T-cell (primary cell): ENCODE measurements around the gene CIB1. TPM values are rescaled to one million over a fixed set of nuclear protein-coding genes. Genes with fewer than 3 reads are reported as not detected.

Experiments used
- ATAC-seq, 4 experiments: fragments of 200-7000 bp in 3 of 4; fragments of 150-1000 bp in 1 of 4; cut with Tn5 transposase; replicated peaks in 1 of 4; 1 replicate in 3 of 4; 2 replicates in 1 of 4; pipeline ENCODE4 v1.10.0; 2021; ENCODE audit warnings: moderate library complexity in 3 of 4, mild to moderate bottlenecking in 2 of 4, moderate number of reproducible peaks in 1 of 4
- CTCF ChIA-PET, 2 donors: fragments of 300-600 bp; sonication (Branson Sonifier 250); formaldehyde crosslinking; loops; one replicate each; lab custom pipeline; 2022; ENCODE audit warnings: antibody characterized with exemption in 2 of 2; lab: Charles Lee
- POLR2A ChIA-PET, 2 donors: fragments of 300-600 bp; sonication (Branson Sonifier 250); formaldehyde crosslinking; loops; one replicate each; lab custom pipeline; 2022; ENCODE audit warnings: antibody characterized with exemption in 2 of 2; lab: Charles Lee
- DNase-seq, 35 experiments: peaks; one replicate each; pipeline versions ENCODE4 v3.0.0 to v3.0.0-alpha.2; 2013 to 2023
- H3K27ac ChIP-seq: one replicate; pipeline ENCODE4 v1.5.1; 2013; ENCODE audit warnings: low read length
- H3K27me3 ChIP-seq, 2 experiments: replicated peaks in 1 of 2; 1 replicate in 1 of 2; 2 replicates in 1 of 2; pipeline versions ENCODE4 v1.6.1 to v1.7.0; 2013; ENCODE audit warnings: low read length in 1 of 2, mixed read lengths in 1 of 2; ENCODE audit not compliant: control insufficient read depth in 2 of 2, insufficient read depth in 2 of 2; ENCODE audit errors: extremely low read depth in 1 of 2
- H3K36me3 ChIP-seq, 2 donors: 1 replicate in 1 of 2; 2 replicates in 1 of 2; pipeline versions ENCODE4 v1.6.1 to v1.7.0; 2013; ENCODE audit warnings: low read length in 1 of 2; ENCODE audit not compliant: control insufficient read depth in 2 of 2, insufficient read depth in 1 of 2; ENCODE audit errors: extremely low read depth in 1 of 2
- H3K4me1 ChIP-seq, 2 experiments: 1 replicate in 1 of 2; 2 replicates in 1 of 2; pipeline versions ENCODE4 v1.6.1 to v1.7.0; 2013; ENCODE audit warnings: low read length in 2 of 2, mixed read lengths in 1 of 2; ENCODE audit not compliant: insufficient read depth in 2 of 2, control insufficient read depth in 1 of 2; ENCODE audit errors: extremely low read depth in 1 of 2
- H3K4me3 ChIP-seq, 2 donors: 1 replicate in 1 of 2; 2 replicates in 1 of 2; pipeline versions ENCODE4 v1.5.1 to v1.7.0; 2013; ENCODE audit warnings: mild to moderate bottlenecking in 2 of 2, low read length in 1 of 2, moderate library complexity in 1 of 2; ENCODE audit not compliant: control insufficient read depth in 1 of 2; ENCODE audit errors: extremely low read depth in 1 of 2
- H3K9me3 ChIP-seq: 2 replicates; pipeline ENCODE4 v1.7.0; 2013
- H3K27ac Mint-ChIP-seq, 2 donors: one replicate each; pipeline ENCODE4 v1.8.0; 2020 to 2021; ENCODE audit warnings: mild to moderate bottlenecking in 2 of 2, mixed read lengths in 2 of 2
- H3K27me3 Mint-ChIP-seq, 2 donors: one replicate each; pipeline ENCODE4 v1.8.0; 2021 to 2022; ENCODE audit warnings: mixed read lengths in 2 of 2
- H3K36me3 Mint-ChIP-seq: one replicate; pipeline ENCODE4 v1.8.0; 2021; ENCODE audit warnings: mixed read lengths
- H3K4me1 Mint-ChIP-seq, 3 donors: one replicate each; pipeline ENCODE4 v1.8.0; 2020 to 2022; ENCODE audit warnings: mixed read lengths in 3 of 3, mild to moderate bottlenecking in 1 of 3
- H3K4me3 Mint-ChIP-seq, 3 donors: one replicate each; pipeline ENCODE4 v1.8.0; 2020 to 2022; ENCODE audit warnings: mild to moderate bottlenecking in 3 of 3, mixed read lengths in 3 of 3, moderate library complexity in 3 of 3
- H3K9me3 Mint-ChIP-seq, 3 donors: one replicate each; pipeline ENCODE4 v1.8.0; 2020 to 2022; ENCODE audit warnings: mixed read lengths in 3 of 3
- WGBS: methylation state at CpG from one replicate; pipeline ENCODE4 v1.1.5; 2013; ENCODE audit warnings: missing lambda C conversion rate; ENCODE audit not compliant: insufficient coverage; 5-methylcytosine and 5-hydroxymethylcytosine counted together
- total RNA-seq, 35 experiments: library from RNA in 6 of 35; stranded (reverse) in 6 of 35; fragments of 120-200 nt in 1 of 35; gene quantifications; one replicate each; pipeline versions ENCODE4 v1.2.1 to v1.2.4 and lab custom pipeline; 2013 to 2026

The CIB1 gene
- total RNA-seq, 5 donors from 2014 or later (not counting 1 experiment from before 2014, with no cell fraction given): 112 to 201 (median 139) TPM

GRCh38 chr15:90225504-90226234, 8.1 kb downstream of the CIB1 start:
- WGBS: 96% methylated on average over 12 of the region's 18 CpGs
- ATAC-seq (no peak), DNase-seq (no peak)
- CTCF ChIA-PET: no interaction called here
- H3K4me3 Mint-ChIP-seq: no peak overlapping the region
- H3K36me3 ChIP-seq: peaks cover 21 to 70% of the 10 kb centered on the region in 2 donors
- peaks cover 20 to 21% (median 20%) of the 10 kb centered on the region in 3 donors for H3K4me1 Mint-ChIP-seq
- no peak overlapping the region for H3K4me3 ChIP-seq
- POLR2A ChIA-PET: no interaction called here
- H3K27ac ChIP-seq: no peak overlapping the region
- no peaks in the 10 kb centered on the region for H3K9me3 Mint-ChIP-seq
- H3K36me3 Mint-ChIP-seq: peaks cover 30% of the 10 kb centered on the region
- no peaks in the 10 kb centered on the region for H3K27me3 Mint-ChIP-seq
- H3K27ac Mint-ChIP-seq: peak overlapping the region in 1 of 2 donors; percentile 12
- no peaks in the 10 kb centered on the region for H3K27me3 ChIP-seq
- H3K9me3 ChIP-seq: no peaks in the 10 kb centered on the region
- peaks cover 10 to 18% of the 10 kb centered on the region in 2 experiments for H3K4me1 ChIP-seq

- ChIA-PET CTCF (no interaction called here), POLR2A (no interaction called here)
- Mint-ChIP-seq H3K4me3 (no peak overlapping the region), H3K4me1 (peaks cover 14 to 17% (median 16%) of the 10 kb centered on the region in 3 donors), H3K36me3 (peaks cover 28% of the 10 kb centered on the region), H3K27me3 (no peaks in the 10 kb centered on the region), H3K27ac (no peak overlapping the region), H3K9me3 (no peaks in the 10 kb centered on the region)
- DNase-seq (no peak), ATAC-seq (no peak)
- Histone ChIP-seq H3K4me1 (peaks cover 4 to 12% of the 10 kb centered on the region in 2 experiments), H3K27ac (no peak overlapping the region), H3K36me3 (peaks cover 21 to 64% of the 10 kb centered on the region in 2 donors), H3K4me3 (no peak overlapping the region), H3K9me3 (no peaks in the 10 kb centered on the region), H3K27me3 (no peaks in the 10 kb centered on the region)
- 97% methylated on average over 16 of the region's 17 CpGs for WGBS
These were observed 8.7 kb downstream of the CIB1 start for GRCh38 chr15:90225047-90225446.

GRCh38 chr15:90223441-90224165, 10.1 kb downstream of the CIB1 start:
- over 99% methylated on average over 17 of the region's 22 CpGs for WGBS
- no peaks in the 10 kb centered on the region for H3K9me3 ChIP-seq
- peaks cover 0 to 9% of the 10 kb centered on the region in 2 experiments for H3K4me1 ChIP-seq
- POLR2A ChIA-PET: interaction anchor here in 1 of 2 donors (0.7 kb wide), 1 partner anchor 1266 kb away, joined by 3 read pairs; no protein-coding TSS in a partner anchor
- H3K4me3 Mint-ChIP-seq: no peak overlapping the region
- no peaks in the 10 kb centered on the region for H3K9me3 Mint-ChIP-seq
- H3K27ac Mint-ChIP-seq: no peak overlapping the region
- H3K4me1 Mint-ChIP-seq: peaks cover 7 to 15% (median 9%) of the 10 kb centered on the region in 3 donors
- no peak for ATAC-seq
- CTCF ChIA-PET: no interaction called here
- no peaks in the 10 kb centered on the region for H3K27me3 ChIP-seq
- no peaks in the 10 kb centered on the region for H3K27me3 Mint-ChIP-seq
- peaks cover 15% of the 10 kb centered on the region for H3K36me3 Mint-ChIP-seq
- no peak overlapping the region for H3K4me3 ChIP-seq
- DNase-seq: no peak
- no peak overlapping the region for H3K27ac ChIP-seq
- peaks cover 15 to 50% of the 10 kb centered on the region in 2 donors for H3K36me3 ChIP-seq

- Mint-ChIP-seq H3K9me3 (no peaks in the 10 kb centered on the region), H3K27ac (no peak overlapping the region), H3K27me3 (no peaks in the 10 kb centered on the region), H3K4me1 (peaks cover 7 to 17% (median 11%) of the 10 kb centered on the region in 3 donors), H3K4me3 (no peak overlapping the region), H3K36me3 (peaks cover 16% of the 10 kb centered on the region)
- H3K27me3 ChIP-seq: no peaks in the 10 kb centered on the region
- CTCF ChIA-PET: interaction anchor here (0.5 to 1.1 kb wide), 5 partner anchors 9 to 788 kb away, joined by 3 to 5 read pairs (median 3); partner anchors contain the start of genes CIB1 (in 1 of the 2) and GDPGP1 (in 1 of the 2)
- WGBS: no CpG with 5 or more reads among the region's 2 CpGs
- POLR2A ChIA-PET: interaction anchor here in 1 of 2 donors (0.5 kb wide), 1 partner anchor 27 kb away, joined by 6 read pairs; no protein-coding TSS in a partner anchor
- ATAC-seq (no peak), DNase-seq (no peak)
- H3K36me3 ChIP-seq: peaks cover 11 to 40% of the 10 kb centered on the region in 2 donors
- no peak overlapping the region for H3K27ac ChIP-seq
- no peaks in the 10 kb centered on the region for H3K9me3 ChIP-seq
- no peak overlapping the region for H3K4me3 ChIP-seq
- peaks cover 0 to 9% of the 10 kb centered on the region in 2 experiments for H3K4me1 ChIP-seq
These were observed 11.2 kb downstream of the CIB1 start for GRCh38 chr15:90222547-90222946.

GRCh38 chr15:90221246-90221900, 12.4 kb downstream of the CIB1 start:
- Histone ChIP-seq H3K27me3 (no peaks in the 10 kb centered on the region), H3K36me3 (peaks cover 11 to 35% of the 10 kb centered on the region in 2 donors), H3K27ac (no peak overlapping the region), H3K9me3 (no peaks in the 10 kb centered on the region), H3K4me3 (no peak overlapping the region), H3K4me1 (peaks cover 0 to 9% of the 10 kb centered on the region in 2 experiments)
- POLR2A ChIA-PET: interaction anchor here (0.6 to 1.2 kb wide), 4 partner anchors 13 to 239 kb away, joined by 3 to 8 read pairs (median 5); partner anchors contain the start of gene GDPGP1 (in 1 of the 2)
- H3K27me3 Mint-ChIP-seq: no peaks in the 10 kb centered on the region
- H3K9me3 Mint-ChIP-seq: no peaks in the 10 kb centered on the region
- peaks cover 7 to 17% (median 17%) of the 10 kb centered on the region in 3 donors for H3K4me1 Mint-ChIP-seq
- ATAC-seq (no peak), DNase-seq (peak in 3 of 35 experiments; percentile 8 to 32 (median 20))
- CTCF ChIA-PET: interaction anchor here (0.7 to 1.2 kb wide), 5 partner anchors 8 to 255 kb away, joined by 3 to 4 read pairs (median 3); no protein-coding TSS in a partner anchor
- 85% methylated on average over 13 of the region's 14 CpGs for WGBS
- H3K4me3 Mint-ChIP-seq: no peak overlapping the region
- H3K36me3 Mint-ChIP-seq: peaks cover 17% of the 10 kb centered on the region
- H3K27ac Mint-ChIP-seq: no peak overlapping the region
